HEK293 (cell line): ENCODE measurements around the gene AK6.

Experiments
- BCL11B ChIP-seq: fragments of 450-650 bp; formaldehyde crosslinking; IDR thresholded peaks from 2 replicates; pipeline ENCODE4 v1.5.1; 2016; ENCODE audit warnings: low read depth, missing biosample characterization, missing genetic modification characterization
- GFI1B ChIP-seq: fragments of 450-650 bp; formaldehyde crosslinking; IDR thresholded peaks from 2 replicates; pipeline ENCODE4 v1.5.1; 2016; ENCODE audit warnings: missing biosample characterization, missing genetic modification characterization
- SP3 ChIP-seq: fragments of 450-650 bp; formaldehyde crosslinking; IDR thresholded peaks from 2 replicates; pipeline ENCODE4 v1.5.1; 2016; ENCODE audit warnings: missing biosample characterization, missing genetic modification characterization
- ZBTB8A ChIP-seq: fragments of 450-650 bp; formaldehyde crosslinking; IDR thresholded peaks from 2 replicates; pipeline ENCODE4 v1.5.1; 2016; ENCODE audit warnings: missing biosample characterization, missing genetic modification characterization
- ZNF184 ChIP-seq: fragments of 450-650 bp; IDR thresholded peaks from 2 replicates; pipeline ENCODE4 v1.5.1; 2018; ENCODE audit warnings: missing biosample characterization, mild to moderate bottlenecking, missing genetic modification characterization
- ZNF701 ChIP-seq: fragments of 450-650 bp; formaldehyde crosslinking; IDR thresholded peaks from 2 replicates; pipeline ENCODE4 v1.5.1; 2016; ENCODE audit warnings: missing biosample characterization, missing genetic modification characterization
- ZNF768 ChIP-seq: fragments of 450-650 bp; formaldehyde crosslinking; IDR thresholded peaks from 2 replicates; pipeline ENCODE4 v1.5.1; 2018; ENCODE audit warnings: missing biosample characterization, mild to moderate bottlenecking, missing genetic modification characterization
- ZSCAN16 ChIP-seq: fragments of 450-650 bp; formaldehyde crosslinking; IDR thresholded peaks from 2 replicates; pipeline ENCODE4 v1.5.1; 2016; ENCODE audit warnings: missing biosample characterization, missing genetic modification characterization
- TF ChIP-seq, protein P1 (sequence below): fragments of 450-650 bp; formaldehyde crosslinking; IDR thresholded peaks from 2 replicates; pipeline ENCODE4 v1.5.1; 2016; ENCODE audit warnings: missing biosample characterization, missing genetic modification characterization
- TF ChIP-seq, protein P2 (sequence below): fragments of 450-650 bp; formaldehyde crosslinking; IDR thresholded peaks from 2 replicates; pipeline ENCODE4 v1.5.1; 2016; ENCODE audit warnings: missing biosample characterization, missing genetic modification characterization
- TF ChIP-seq, protein P3 (sequence below): fragments of 450-650 bp; formaldehyde crosslinking; IDR thresholded peaks from 2 replicates; pipeline ENCODE4 v1.5.1; 2016; ENCODE audit warnings: missing biosample characterization, missing genetic modification characterization, low read depth
- TF ChIP-seq, protein P4 (sequence below): fragments of 450-650 bp; formaldehyde crosslinking; IDR thresholded peaks from 2 replicates; pipeline ENCODE4 v1.5.1; 2016; ENCODE audit warnings: missing biosample characterization, missing genetic modification characterization

DNA sequence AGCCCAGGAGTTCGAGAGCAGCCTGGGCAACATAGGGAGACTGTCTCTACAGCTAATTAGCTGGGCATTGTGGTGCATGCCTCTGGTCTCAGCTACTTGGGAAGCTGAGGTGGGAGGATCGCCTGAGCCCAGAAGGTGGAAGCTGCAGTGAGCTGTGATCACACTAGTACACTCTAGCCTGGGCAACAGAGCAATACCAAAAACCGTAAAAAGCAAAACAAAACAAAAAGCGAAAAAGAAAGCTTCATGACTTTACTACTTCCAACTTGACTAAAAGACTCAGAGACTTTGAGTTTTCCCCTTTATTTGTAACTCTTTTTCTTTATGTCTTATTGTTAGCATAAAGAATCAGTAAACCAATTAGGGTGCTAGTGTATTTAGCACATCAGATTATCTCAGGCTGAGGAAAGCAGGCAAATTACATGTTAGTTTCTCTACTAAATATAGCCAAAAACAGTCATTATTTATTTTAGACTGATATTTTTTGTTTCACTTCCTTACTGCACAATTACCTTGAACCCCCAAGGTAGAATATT, 5.7 kb upstream of the AK6 start:
- TF ChIP-seq, protein P1, sequence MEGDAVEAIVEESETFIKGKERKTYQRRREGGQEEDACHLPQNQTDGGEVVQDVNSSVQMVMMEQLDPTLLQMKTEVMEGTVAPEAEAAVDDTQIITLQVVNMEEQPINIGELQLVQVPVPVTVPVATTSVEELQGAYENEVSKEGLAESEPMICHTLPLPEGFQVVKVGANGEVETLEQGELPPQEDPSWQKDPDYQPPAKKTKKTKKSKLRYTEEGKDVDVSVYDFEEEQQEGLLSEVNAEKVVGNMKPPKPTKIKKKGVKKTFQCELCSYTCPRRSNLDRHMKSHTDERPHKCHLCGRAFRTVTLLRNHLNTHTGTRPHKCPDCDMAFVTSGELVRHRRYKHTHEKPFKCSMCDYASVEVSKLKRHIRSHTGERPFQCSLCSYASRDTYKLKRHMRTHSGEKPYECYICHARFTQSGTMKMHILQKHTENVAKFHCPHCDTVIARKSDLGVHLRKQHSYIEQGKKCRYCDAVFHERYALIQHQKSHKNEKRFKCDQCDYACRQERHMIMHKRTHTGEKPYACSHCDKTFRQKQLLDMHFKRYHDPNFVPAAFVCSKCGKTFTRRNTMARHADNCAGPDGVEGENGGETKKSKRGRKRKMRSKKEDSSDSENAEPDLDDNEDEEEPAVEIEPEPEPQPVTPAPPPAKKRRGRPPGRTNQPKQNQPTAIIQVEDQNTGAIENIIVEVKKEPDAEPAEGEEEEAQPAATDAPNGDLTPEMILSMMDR (tag by site-specific recombination): no peak
- TF ChIP-seq ZNF184 (tag by site-specific recombination) (no peak), SP3 (tag by site-specific recombination) (no peak), ZNF768 (tag by site-specific recombination) (no peak), ZBTB8A (tag by site-specific recombination) (no peak), BCL11B (no peak), ZNF701 (tag by site-specific recombination) (no peak), ZSCAN16 (no peak), GFI1B (no peak)
- TF ChIP-seq, protein P2, sequence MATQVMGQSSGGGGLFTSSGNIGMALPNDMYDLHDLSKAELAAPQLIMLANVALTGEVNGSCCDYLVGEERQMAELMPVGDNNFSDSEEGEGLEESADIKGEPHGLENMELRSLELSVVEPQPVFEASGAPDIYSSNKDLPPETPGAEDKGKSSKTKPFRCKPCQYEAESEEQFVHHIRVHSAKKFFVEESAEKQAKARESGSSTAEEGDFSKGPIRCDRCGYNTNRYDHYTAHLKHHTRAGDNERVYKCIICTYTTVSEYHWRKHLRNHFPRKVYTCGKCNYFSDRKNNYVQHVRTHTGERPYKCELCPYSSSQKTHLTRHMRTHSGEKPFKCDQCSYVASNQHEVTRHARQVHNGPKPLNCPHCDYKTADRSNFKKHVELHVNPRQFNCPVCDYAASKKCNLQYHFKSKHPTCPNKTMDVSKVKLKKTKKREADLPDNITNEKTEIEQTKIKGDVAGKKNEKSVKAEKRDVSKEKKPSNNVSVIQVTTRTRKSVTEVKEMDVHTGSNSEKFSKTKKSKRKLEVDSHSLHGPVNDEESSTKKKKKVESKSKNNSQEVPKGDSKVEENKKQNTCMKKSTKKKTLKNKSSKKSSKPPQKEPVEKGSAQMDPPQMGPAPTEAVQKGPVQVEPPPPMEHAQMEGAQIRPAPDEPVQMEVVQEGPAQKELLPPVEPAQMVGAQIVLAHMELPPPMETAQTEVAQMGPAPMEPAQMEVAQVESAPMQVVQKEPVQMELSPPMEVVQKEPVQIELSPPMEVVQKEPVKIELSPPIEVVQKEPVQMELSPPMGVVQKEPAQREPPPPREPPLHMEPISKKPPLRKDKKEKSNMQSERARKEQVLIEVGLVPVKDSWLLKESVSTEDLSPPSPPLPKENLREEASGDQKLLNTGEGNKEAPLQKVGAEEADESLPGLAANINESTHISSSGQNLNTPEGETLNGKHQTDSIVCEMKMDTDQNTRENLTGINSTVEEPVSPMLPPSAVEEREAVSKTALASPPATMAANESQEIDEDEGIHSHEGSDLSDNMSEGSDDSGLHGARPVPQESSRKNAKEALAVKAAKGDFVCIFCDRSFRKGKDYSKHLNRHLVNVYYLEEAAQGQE (tag by site-specific recombination): no peak
- TF ChIP-seq, protein P3, sequence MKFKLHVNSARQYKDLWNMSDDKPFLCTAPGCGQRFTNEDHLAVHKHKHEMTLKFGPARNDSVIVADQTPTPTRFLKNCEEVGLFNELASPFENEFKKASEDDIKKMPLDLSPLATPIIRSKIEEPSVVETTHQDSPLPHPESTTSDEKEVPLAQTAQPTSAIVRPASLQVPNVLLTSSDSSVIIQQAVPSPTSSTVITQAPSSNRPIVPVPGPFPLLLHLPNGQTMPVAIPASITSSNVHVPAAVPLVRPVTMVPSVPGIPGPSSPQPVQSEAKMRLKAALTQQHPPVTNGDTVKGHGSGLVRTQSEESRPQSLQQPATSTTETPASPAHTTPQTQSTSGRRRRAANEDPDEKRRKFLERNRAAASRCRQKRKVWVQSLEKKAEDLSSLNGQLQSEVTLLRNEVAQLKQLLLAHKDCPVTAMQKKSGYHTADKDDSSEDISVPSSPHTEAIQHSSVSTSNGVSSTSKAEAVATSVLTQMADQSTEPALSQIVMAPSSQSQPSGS (tag by site-specific recombination): no peak
- TF ChIP-seq, protein P4, sequence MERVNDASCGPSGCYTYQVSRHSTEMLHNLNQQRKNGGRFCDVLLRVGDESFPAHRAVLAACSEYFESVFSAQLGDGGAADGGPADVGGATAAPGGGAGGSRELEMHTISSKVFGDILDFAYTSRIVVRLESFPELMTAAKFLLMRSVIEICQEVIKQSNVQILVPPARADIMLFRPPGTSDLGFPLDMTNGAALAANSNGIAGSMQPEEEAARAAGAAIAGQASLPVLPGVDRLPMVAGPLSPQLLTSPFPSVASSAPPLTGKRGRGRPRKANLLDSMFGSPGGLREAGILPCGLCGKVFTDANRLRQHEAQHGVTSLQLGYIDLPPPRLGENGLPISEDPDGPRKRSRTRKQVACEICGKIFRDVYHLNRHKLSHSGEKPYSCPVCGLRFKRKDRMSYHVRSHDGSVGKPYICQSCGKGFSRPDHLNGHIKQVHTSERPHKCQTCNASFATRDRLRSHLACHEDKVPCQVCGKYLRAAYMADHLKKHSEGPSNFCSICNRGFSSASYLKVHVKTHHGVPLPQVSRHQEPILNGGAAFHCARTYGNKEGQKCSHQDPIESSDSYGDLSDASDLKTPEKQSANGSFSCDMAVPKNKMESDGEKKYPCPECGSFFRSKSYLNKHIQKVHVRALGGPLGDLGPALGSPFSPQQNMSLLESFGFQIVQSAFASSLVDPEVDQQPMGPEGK (tag by site-specific recombination): no peak
